HG02970 (cell line): ENCODE results near the gene NHLRC4.

ENCODE experiments used
- ATAC-seq: cut with Tn5 transposase; IDR thresholded peaks from one replicate; pipeline ENCODE4 v1.9.1; 2021; ENCODE audit warnings: mild to moderate bottlenecking, moderate library complexity, moderate number of reproducible peaks; ENCODE audit not compliant: unreplicated experiment, low FRiP score

NHLRC4 gene

DNA sequence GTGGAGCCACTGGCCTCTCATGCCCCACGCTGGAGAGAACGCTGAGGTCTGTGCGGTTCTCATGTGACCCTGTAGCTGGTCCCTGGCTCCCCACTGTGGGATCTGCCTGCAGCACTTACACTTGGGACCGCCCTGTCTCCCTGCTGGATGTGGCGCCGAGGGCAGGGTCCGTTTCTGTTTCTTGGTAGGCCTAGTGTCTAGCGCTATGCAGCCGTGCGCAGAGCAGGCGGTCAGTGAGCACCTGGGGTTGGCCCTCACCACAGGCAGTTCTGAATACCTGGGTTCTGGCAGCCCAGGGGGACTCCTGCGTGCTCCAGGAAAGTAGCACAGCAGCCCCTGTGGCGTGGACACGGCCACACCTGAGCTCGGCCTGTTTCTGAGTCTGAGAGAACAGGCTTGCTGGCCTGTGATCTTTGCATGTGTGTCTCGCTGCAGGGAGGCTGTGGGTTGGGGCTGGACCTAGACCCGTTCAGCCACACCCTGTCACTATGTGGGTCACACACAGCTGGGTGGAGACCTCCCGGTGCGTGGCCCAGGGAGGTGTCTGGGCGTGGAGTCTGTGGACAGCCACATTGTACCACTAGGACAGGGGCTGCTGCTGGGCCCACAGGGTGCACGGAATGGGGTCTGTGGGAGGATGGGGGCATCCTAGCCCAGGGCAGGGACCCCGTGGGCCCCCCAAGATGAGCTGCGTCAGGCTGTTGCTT is 36.5 kb upstream of the NHLRC4 start:
- ATAC-seq, result no peak

DNA sequence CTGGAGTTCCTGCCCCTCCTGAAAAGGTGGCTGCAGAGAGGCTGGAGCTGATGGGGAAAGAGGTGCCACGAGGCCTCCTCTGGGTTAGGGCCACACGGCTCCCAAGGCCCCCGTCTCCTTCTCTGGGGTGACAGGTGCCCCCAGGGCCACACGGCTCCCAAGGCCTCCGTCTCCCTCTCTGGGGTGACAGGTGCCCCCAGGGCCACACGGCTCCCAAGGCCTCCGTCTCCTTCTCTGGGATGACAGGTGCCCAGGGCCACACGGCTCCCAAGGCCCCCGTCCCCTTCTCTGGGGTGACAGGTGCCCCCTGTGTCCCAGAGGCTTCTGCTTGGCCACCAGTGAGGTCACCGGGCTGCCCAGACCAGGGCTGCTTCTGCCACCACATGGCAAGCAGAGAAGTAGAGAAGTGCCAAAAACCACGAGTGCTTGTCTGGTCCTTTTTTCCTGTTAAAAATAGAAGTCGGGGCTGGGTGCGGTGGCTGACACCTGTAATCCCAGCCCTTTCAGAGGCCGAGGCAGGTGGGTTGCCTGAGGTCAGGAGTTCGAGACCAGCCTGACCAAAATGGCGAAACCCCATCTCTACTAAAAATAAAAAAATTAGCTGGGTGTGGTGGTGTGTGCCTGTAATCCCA is 35.2 kb upstream of the NHLRC4 start:
- ATAC-seq, result no peak

DNA sequence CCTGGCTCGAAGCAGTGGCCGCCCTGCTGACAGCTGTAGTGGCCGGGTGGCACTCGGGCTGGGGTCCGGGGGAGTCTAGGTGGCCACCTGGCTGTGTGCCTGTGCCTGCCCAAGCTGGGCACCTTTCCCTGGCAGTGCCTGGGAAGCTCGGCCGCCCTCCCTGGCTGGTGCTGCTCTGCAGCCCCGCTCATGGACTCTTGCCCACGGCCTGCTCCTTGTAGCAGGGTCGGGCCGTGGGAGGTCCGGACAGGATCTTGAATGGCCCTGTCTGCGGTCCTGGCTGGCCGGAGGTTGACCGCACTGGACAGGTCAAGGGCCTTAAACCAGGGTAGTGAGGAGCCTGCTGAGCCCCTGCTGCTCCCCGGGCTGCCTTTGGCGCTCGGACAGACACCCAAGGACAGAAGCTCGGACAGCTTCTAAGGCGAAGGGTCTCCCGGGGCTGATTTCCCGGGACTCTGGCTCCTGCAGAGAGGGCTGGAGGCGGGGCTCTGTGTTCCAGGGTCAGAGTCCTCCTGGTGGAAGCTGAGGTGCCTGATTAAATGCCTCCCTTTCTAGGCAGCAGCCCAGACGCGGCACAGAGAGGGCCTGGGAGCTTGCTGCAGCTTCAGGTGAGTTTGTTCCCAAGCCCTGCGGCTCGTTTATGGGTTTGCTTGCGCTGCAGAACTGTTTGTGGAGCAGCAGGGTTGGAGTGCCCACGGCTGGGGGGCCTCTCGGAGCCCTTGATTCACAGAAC is 33.2 kb upstream of the NHLRC4 start:
- no peak for ATAC-seq

DNA sequence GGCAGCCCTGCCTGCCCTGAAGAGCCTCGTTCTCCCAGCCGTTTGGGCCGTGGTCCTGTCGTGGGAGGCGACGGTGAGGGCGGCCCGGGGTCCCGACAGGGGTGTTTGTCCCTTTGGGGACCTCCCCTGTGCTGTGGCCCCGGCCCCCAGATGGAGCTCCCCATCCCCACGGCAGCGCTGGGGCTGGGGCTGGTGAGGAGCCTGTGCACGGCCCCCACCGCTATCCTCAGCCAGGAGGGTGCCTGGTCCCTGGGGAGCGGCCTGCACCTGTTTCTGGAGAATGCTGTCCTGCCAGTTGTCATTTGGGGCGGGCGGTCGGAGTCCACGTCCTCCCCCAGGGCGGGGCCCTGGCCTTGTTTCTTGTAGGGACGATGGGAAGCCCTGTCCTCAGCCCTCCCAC is 32.7 kb upstream of the NHLRC4 start:
- no peak for ATAC-seq

DNA sequence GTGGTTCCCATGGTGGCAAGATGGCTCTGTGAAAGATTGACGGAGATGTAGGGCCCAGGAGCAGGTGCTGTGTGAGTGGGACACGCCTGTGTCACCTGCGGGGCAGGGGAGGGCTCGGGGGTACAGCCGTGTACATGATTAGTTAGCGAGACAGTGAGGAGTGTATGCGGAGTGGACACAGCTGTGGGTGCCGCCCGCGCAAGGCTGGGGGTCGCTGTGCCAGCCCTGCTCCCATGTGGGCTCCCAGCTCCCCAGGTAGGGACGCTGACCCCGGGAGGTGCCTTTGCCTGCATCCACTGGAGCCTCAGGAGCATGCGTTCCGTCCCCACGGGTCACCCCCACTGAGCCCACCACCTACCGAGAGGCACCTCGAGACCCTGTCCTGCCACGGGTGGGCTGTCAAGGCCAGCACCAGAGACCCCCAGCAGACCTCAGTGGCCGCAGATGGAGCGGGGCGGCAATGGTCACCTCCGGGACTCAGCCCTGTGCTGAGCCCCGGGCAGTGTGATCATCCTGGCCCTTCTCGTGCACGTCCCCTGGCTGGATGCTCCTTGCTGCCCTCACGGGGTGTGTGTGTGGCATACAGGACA is 31.9 kb upstream of the NHLRC4 start:
- no peak for ATAC-seq

DNA sequence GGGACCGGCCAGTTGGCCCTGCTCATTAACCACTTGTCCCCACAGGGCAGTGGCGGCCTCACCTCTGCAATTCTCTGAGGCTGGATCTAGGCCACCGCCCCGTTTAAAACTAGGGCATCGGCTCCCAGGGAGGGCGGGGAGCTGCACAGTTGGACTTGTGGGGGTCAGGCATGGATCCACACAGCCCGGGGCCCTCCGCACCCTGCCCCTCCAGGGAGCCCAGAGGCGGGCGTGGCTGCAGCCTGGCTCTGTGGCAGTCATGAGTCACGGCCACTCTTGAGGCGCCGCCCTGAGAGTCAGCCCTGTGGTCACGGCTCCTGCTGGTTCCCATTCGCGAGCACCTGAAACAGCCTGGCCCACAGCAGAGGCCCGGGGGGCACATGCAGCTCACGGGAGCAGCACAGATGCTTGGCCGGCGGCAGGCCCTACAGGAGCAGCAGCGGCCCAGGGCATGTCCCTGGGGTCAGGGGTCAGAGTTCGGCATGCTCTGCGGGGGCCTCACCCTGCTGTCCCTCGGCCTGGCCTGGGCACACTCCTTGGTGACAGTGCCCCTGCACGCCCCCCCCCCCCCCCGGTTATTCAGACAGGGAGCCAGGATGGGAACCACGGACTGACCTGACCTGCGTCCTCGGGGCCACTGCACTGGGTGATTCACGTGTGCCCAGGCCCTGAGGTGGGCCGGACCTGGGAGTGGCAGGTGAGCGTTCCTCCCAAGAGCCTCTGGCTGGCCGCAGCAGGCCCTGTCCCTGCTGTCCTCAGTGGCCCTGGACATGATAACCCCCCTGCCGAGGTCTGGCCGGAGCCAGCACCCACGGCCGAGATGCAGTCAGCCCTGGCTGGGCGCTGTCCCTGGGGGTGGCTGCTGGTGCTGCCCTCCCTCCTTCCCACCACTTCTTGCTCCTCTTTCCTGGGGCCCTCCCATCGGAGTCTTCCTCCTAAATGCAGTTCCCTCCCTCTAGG is 31.1 kb upstream of the NHLRC4 start:
- no peak for ATAC-seq

DNA sequence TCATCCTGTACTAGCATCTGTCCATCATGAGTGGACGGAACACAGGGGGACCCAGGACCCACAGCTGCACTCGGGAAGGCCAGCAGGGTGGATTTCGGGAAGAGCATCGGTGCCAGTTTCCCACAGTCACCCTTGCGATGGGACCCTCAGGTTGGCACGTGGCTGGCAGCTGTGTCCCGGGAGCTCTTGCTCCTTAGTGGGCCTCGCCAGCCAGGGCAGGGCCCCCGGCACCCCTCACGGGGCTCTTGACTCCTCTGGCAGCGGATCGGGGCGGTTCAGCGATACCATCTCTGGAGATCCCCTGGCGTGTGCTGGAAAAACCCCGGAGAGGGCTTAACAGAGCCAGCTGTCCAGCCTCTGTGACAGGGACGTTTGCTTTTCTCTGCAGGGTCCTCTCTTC is 30.1 kb upstream of the NHLRC4 start:
- ATAC-seq, result no peak

DNA sequence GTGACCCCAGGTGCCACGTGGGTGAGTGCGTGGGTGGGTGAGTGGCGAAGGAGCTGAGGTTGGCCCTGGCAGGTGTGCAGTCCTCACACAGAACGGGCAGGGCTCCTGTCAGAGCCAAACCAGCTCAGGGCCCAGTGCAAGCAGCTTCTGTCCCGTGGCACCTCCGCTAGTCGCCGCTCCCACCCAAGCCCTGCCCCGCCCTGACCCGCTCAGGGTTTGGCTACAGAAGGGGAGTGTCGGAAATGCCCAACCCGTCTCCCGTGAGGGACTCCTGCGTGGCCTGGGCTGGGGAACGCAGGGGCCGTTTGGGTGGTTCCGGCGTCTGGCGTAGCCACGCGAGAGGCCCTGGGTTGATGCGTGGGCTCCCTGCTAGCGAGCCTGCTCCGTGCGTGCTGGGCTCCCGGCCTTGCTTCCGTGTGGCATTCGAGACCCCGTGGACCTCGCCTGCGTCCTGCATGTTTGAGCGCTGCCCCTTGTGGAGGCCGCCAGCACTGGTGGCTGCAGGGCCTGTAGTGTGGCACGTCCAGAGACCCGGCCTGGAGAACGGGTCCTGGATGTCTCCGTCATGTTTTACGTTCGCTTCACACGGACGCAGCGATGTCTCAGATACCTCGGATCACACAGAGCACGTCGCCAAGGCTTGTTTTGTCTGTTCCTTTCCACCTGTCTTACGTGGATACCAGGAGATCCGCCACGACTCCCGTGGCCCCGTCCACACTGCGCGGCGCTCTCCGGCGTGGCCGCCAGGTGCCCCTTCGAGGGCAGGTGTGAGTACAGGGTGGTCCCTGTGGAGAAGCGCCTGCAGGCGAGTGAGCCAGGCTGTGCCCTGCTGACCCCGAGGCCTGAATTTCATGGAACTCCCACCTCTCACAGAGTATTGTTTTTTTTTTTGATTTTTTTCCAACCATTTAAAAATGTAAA is 29.1 kb upstream of the NHLRC4 start:
- ATAC-seq, result no peak

DNA sequence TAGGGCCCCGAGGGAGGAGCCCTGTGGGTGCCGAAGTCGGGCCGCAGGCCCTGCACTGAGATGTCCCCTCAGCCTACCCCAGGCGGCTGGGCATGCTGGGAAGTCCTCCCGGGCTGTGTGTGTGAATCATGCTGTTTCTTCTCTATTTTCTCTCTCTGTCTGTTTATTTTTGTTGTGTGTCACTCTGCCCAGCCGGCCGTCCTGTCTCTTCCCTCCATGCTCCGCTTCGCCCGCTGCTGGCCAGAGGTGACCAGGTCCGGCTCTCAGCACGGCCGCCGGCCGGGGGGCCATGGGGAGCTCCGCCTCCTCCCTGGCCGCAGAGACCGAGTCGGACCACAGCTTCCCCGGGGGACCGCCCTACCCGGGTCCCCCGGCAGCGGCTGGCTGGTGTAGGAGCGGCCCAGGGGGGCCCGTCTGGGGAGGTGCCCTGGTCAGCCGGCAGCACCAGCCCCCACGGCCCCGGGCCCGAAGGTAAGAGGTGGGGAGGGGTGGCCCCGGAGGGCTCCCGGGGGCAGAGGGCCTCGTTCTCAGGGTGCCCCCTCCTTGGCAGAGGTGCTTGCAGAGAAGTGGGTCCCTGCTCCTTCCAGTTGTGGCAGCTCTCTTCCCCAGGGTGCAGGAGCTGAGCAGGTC is 26.8 kb upstream of the NHLRC4 start:
- no peak for ATAC-seq

DNA sequence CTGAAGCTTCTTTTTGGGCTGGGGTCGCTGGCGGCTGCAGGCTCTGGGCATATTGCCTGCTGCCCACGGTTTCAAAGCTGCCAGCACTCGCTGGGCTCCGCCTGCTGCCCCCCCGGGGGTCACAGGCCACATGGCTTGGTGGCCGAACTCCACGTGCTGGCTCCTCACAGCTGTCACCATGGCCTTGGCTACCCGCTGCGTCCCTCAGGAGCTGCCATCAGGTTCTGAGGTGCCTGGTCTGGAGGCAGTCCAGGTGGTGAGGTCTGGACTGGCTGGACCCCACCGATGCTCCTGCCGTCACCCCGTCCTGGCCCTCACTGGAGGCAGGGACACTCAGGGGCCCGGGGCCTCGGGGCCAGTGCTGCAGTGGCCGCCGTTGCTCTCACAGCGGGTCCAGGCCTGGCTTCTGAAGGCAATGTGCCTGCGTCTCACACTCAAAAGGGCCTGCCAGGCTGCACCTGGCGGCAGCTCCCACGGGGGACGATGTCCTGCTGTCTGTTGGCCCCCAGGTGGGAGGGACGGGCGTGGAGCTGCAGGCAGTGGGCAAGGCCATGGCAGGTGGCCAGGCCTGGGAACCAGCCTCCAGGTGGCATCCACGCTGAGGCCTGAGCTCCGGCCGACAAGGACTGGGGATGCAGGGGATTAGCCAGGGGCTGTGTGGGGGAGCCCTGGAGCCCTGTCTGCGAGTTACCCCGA is 26.0 kb upstream of the NHLRC4 start:
- no peak for ATAC-seq

DNA sequence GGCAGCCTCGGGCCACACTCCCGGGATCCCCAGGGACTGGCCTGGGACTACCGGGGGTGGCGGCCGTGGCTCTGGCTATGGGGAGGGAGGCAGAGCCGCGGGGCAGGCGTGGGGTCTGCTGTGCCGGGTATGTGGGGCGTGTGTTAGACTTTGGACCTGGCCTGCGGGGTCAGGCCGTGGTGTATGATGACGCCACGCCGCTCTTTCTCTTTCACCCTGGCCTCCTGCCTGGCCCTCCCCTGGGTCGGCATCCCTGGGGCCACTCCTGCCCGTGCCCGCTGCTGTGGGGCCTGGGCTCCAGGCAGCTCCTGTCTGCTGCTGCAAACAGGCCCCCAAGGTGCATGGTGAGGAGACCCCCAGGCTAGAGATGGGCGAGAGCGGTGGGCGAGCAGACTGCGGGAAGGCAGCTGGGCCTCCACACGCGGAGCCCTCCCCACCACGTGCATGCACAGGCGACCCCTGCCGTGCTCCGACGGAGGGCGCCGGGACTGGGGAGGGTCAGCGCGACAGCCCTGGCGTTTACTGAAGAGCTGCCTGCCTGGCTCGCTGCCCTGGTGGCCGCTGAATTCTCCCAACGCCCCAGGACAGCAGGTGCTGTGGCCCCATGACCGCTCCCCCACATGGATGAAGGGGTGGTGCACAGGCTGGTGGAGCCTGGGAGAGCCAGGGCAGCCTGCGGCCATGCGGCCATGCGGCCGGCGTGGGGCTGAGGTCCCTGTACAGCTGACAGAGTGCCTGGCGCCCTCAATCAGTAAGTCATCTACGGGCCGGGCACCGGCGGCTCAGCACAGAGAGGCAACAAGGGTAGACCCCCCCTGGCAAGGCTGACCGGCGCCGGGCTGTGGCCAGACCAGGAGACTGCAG is 23.3 kb upstream of the NHLRC4 start:
- ATAC-seq, result no peak

DNA sequence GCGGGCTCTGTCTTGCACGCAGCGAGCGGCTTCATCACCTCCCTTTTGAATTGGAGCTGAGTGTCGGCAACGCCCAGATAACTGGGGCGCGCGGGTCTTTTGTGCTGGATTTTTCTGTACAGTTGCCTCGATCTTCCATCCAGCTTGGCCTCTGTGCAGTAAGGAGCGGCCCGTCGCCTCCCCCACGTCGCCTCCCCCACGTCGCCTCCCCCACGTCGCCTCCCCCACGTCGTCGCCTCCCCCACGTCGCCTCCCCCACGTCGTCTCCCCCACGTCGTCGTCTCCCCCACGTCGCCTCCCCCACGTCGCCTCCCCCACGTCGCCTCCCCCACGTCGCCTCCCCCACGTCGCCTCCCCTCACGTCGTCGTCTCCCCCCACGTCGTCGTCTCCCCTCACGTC is 22.3 kb upstream of the NHLRC4 start:
- ATAC-seq, result no peak

DNA sequence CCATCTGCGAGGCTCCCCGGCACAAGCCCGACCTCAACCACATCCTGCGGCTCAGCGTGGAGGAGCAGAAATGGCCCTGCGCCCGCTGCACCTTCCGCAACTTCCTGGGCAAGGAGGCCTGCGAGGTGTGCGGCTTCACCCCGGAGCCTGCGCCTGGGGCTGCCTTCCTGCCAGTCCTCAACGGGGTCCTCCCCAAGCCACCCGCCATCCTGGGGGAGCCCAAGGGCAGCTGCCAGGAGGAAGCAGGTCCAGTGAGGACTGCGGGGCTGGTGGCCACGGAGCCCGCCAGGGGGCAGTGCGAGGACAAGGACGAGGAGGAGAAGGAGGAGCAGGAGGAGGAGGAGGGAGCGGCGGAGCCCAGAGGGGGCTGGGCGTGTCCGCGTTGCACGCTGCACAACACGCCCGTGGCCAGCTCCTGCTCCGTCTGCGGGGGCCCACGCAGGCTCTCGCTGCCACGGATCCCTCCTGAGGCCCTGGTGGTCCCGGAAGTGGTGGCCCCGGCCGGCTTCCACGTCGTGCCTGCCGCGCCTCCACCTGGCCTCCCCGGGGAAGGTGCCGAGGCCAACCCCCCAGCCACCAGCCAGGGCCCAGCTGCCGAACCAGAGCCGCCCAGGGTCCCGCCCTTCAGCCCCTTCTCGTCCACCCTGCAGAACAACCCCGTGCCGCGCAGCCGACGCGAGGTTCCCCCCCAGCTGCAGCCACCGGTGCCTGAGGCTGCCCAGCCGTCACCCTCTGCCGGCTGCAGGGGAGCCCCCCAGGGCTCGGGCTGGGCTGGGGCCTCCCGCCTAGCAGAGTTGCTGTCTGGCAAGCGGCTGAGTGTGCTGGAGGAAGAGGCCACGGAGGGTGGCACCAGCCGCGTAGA is 19.7 kb upstream of the NHLRC4 start:
- no peak for ATAC-seq

DNA sequence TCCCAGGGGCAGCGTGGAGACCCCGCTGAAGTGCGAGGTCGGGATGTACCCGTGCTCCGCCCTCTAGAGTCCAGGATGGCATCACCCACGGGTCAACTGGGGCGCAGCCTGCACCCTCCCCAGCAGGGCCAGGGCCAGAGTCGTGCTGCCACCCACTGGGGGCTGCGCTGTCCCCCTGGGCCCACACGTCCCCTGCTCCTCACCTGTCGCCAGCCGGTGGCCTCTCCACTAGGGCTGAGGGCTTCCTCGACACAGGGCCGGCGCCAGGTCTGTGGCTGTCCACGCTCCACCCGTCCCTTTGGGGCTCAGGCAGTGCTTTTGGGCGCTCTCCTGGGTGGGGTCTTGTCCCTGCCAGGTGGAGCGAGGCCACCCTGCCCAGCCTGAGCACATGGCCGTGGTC is 18.2 kb upstream of the NHLRC4 start:
- ATAC-seq, result no peak

DNA sequence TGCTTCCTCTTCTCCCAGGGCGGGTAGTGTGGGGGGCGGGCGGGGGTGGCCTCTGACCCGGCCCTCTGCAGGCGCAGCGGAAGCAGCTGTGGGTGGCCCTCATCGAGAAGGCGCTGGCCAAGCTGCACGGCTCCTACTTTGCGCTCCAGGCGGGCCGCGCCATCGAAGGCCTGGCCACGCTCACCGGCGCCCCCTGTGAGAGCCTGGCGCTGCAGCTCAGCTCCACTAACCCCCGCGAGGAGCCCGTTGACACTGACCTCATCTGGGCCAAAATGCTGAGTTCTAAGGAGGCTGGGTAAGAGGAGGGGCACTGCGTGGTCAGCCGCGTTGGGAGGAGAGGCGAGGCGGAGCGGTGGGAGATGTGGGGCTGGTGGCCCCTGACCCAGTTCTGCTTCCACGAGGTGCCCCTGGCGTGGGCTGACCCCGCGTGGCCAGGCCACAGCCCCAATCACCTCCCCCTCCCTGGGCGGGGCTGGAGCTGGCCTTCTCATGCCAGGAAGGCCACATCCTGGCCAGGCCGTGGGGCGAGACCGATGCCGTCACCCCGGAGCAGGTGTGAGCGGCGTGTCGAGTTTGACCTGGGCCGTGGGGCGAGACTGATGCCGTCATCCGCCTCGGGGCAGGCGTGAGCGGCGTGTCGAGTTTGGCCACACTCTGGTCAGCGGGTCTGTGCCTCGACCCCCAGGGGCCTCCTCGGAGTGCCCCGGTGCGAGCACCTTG is 17.1 kb upstream of the NHLRC4 start:
- ATAC-seq, result no peak

DNA sequence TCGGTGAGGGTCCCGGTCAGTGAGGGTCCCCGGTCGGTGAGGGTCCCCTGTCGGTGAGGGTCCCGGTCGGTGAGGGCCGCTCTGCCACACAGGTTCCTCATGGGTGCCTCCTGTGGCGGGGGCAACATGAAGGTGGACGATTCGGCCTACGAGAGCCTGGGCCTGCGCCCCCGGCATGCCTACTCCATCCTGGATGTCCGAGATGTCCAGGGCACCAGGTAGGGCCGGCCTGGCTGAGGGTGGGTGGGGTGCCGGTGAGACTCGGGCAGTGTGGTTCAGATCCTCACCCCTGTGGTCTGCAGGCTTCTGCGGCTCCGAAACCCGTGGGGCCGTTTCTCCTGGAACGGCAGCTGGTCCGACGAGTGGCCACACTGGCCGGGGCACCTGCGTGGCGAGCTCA is 15.6 kb upstream of the NHLRC4 start:
- ATAC-seq, result no peak
